Vagina (tissue), 2 donors: ENCODE measurements around the gene SCGN. TPM values are rescaled to one million over a fixed set of nuclear protein-coding genes. Genes with fewer than 3 reads are reported as not detected.

Source experiments
- DNase-seq, 2 donors: peaks; one replicate each; pipeline ENCODE4 v3.0.0-alpha.2; 2017; ENCODE audit errors: extremely low spot score in 2 of 2
- H3K27ac ChIP-seq: fragments of 200-600 bp; sonication (generic); one replicate; pipeline ENCODE4 v1.5.1; 2019
- H3K27me3 ChIP-seq: fragments of 200-600 bp; sonication (generic); one replicate; pipeline ENCODE4 v1.5.1; 2019
- H3K36me3 ChIP-seq, 2 donors: fragments of 200-600 bp; sonication (generic); one replicate each; pipeline ENCODE4 v1.5.1; 2017 to 2019
- H3K4me1 ChIP-seq: fragments of 200-600 bp; sonication (generic); one replicate; pipeline ENCODE4 v1.5.1; 2019
- H3K4me3 ChIP-seq, 2 donors: fragments of 200-600 bp; sonication (generic); 1 replicate in 1 of 2; 2 replicates in 1 of 2; pipeline ENCODE4 v1.5.1; 2016 to 2019
- H3K9me3 ChIP-seq: fragments of 200-600 bp; sonication (generic); one replicate; pipeline ENCODE4 v1.5.1; 2019
- POLR2A ChIP-seq, 2 donors: fragments of 450-650 bp; IDR thresholded peaks; one replicate each; pipeline ENCODE4 v1.6.1; 2017; ENCODE audit warnings: antibody characterized with exemption in 2 of 2, mild to moderate bottlenecking in 2 of 2, moderate library complexity in 2 of 2
- POLR2AphosphoS5 ChIP-seq, 2 donors: sonication (generic); formaldehyde crosslinking; IDR thresholded peaks; one replicate each; pipeline ENCODE4 v1.9.0; 2017; ENCODE audit warnings: antibody characterized with exemption in 2 of 2, mild to moderate bottlenecking in 2 of 2, low read depth in 1 of 2; ENCODE audit not compliant: insufficient read depth in 1 of 2
- intact Hi-C: fragments of 100-400 bp; cut with DNase I; formaldehyde crosslinking; loops from one replicate; pipeline ENCODE4 v1.15.1; 2023
- total RNA-seq: library from RNA; depleted of rRNA; stranded (reverse); fragments of >200 nt; gene quantifications from one replicate; pipeline ENCODE4 v1.2.3, GENCODE V29; 2016
- TF ChIP-seq, protein P1 (sequence below), 3 experiments: fragments of 450-650 bp in 2 of 3; fragments of 200-600 bp in 1 of 3; sonication (generic) in 1 of 3; IDR thresholded peaks; one replicate each; pipeline ENCODE4 v1.5.1; 2017 to 2019; ENCODE audit warnings: antibody characterized with exemption in 3 of 3, mild to moderate bottlenecking in 2 of 3, moderate library complexity in 2 of 3

Gene SCGN
- total RNA-seq, 1 donor from 2014 or later, result not detected

DNA sequence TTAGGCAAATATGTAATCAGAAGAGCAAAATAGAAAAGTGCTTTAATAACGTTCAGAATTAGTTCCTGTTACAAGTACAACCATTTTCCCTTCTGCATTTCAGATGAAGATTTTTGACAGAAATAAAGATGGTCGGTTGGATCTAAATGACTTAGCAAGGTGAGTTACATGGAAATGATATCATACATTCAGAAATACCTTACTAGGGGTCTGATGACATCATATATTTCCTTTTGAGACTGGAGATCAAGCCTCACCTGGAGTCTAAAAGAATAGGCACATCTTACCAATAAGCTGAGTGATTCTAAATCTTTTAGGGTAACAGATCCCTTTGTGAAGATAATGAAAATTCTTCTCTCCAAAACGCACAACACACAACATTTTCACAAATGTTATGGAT lies 29.8 kb downstream of the SCGN start:
- no peaks in the 10 kb centered on the region for H3K9me3 ChIP-seq
- H3K27me3 ChIP-seq, result no peaks in the 10 kb centered on the region
- H3K27ac ChIP-seq, result no peak overlapping the region
- DNase-seq, result no peak
- no peak overlapping the region for H3K4me3 ChIP-seq
- intact Hi-C loops, result no loop called here
- no peak for TF ChIP-seq POLR2AphosphoS5 (IDR thresholded peaks at IDR 0.05; ENCODE audit: insufficient read depth in 1 of 2, low read depth in 1 of 2)
- TF ChIP-seq POLR2A (IDR thresholded peaks at IDR 0.05), result no peak
- TF ChIP-seq, protein P1, sequence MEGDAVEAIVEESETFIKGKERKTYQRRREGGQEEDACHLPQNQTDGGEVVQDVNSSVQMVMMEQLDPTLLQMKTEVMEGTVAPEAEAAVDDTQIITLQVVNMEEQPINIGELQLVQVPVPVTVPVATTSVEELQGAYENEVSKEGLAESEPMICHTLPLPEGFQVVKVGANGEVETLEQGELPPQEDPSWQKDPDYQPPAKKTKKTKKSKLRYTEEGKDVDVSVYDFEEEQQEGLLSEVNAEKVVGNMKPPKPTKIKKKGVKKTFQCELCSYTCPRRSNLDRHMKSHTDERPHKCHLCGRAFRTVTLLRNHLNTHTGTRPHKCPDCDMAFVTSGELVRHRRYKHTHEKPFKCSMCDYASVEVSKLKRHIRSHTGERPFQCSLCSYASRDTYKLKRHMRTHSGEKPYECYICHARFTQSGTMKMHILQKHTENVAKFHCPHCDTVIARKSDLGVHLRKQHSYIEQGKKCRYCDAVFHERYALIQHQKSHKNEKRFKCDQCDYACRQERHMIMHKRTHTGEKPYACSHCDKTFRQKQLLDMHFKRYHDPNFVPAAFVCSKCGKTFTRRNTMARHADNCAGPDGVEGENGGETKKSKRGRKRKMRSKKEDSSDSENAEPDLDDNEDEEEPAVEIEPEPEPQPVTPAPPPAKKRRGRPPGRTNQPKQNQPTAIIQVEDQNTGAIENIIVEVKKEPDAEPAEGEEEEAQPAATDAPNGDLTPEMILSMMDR (IDR thresholded peaks at IDR 0.05), result no peak
- H3K36me3 ChIP-seq, result no peaks in the 10 kb centered on the region
- H3K4me1 ChIP-seq, result no peaks in the 10 kb centered on the region

DNA sequence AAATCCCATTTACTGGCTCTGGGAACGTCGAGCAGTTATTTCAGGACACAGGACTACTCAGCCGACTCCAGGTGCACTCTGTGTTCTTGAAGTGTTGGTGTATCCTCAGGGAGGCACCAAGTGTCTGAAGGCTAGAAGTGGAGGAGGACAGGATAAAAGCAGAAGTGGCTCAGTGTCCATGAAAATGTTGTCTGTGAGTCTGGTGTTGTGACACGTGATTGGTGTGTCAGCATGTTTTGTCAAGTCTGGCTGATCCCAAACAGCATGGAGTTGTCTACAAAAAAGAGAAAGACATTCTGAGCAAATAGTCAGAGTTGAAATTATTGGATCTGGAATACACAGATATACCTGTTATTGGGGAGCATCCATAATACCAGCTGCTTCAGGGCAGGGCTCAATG lies 30.3 kb downstream of the SCGN start:
- no peaks in the 10 kb centered on the region for H3K4me1 ChIP-seq
- no peaks in the 10 kb centered on the region for H3K27me3 ChIP-seq
- intact Hi-C loops, result no loop called here
- no peak overlapping the region for H3K4me3 ChIP-seq
- no peak for DNase-seq
- no peaks in the 10 kb centered on the region for H3K9me3 ChIP-seq
- TF ChIP-seq, protein P1 (IDR thresholded peaks at IDR 0.05), result no peak
- no peak for TF ChIP-seq POLR2AphosphoS5 (IDR thresholded peaks at IDR 0.05; ENCODE audit: insufficient read depth in 1 of 2, low read depth in 1 of 2)
- no peak overlapping the region for H3K27ac ChIP-seq
- H3K36me3 ChIP-seq, result no peaks in the 10 kb centered on the region

DNA sequence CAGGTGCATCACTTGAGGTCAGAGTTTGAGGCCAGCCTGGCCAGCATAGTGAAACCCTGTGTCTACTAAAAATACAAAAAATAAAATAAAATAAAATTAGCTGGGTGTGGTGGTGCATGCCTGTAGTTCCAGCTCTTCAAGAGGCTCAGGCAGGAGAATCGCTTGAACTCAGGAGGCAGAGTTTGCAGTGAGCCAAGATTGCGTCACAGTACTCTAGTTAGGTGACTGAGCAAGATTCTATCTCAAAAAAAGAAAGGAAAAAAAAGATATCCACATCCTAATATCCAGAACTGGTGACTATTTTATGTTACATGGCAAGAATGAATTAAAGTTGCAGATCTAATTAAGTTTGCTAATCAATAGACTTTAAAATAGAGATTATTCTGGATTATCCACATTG lies 32.5 kb downstream of the SCGN start:
- no peaks in the 10 kb centered on the region for H3K36me3 ChIP-seq
- H3K27me3 ChIP-seq, result no peaks in the 10 kb centered on the region
- no peak overlapping the region for H3K27ac ChIP-seq
- H3K4me1 ChIP-seq, result no peaks in the 10 kb centered on the region
- H3K9me3 ChIP-seq, result no peaks in the 10 kb centered on the region
- TF ChIP-seq POLR2A (IDR thresholded peaks at IDR 0.05), result no peak
- TF ChIP-seq, protein P1 (IDR thresholded peaks at IDR 0.05), result no peak
- TF ChIP-seq POLR2AphosphoS5 (IDR thresholded peaks at IDR 0.05; ENCODE audit: insufficient read depth in 1 of 2, low read depth in 1 of 2), result no peak
- no peak overlapping the region for H3K4me3 ChIP-seq
- no peak for DNase-seq
- intact Hi-C loops, result no loop called here

GRCh38 chr6:25685251-25685650 lies 33.2 kb downstream of the SCGN start:
- no peak for DNase-seq
- no peak overlapping the region for H3K27ac ChIP-seq
- intact Hi-C loops, result no loop called here
- TF ChIP-seq POLR2AphosphoS5 (IDR thresholded peaks at IDR 0.05; ENCODE audit: insufficient read depth in 1 of 2, low read depth in 1 of 2) (no peak), POLR2A (IDR thresholded peaks at IDR 0.05) (no peak)
- TF ChIP-seq, protein P1 (IDR thresholded peaks at IDR 0.05), result no peak
- H3K9me3 ChIP-seq, result no peaks in the 10 kb centered on the region
- no peak overlapping the region for H3K4me3 ChIP-seq
- no peaks in the 10 kb centered on the region for H3K4me1 ChIP-seq
- H3K27me3 ChIP-seq, result no peaks in the 10 kb centered on the region
- H3K36me3 ChIP-seq, result no peaks in the 10 kb centered on the region

- Histone ChIP-seq H3K4me1 (no peaks in the 10 kb centered on the region), H3K4me3 (no peak overlapping the region), H3K27ac (no peak overlapping the region), H3K9me3 (no peaks in the 10 kb centered on the region), H3K27me3 (no peaks in the 10 kb centered on the region), H3K36me3 (no peaks in the 10 kb centered on the region)
- no peak for DNase-seq
- intact Hi-C loops, result no loop called here
- TF ChIP-seq POLR2AphosphoS5 (IDR thresholded peaks at IDR 0.05; ENCODE audit: insufficient read depth in 1 of 2, low read depth in 1 of 2) (no peak), POLR2A (IDR thresholded peaks at IDR 0.05) (no peak)
- TF ChIP-seq, protein P1 (IDR thresholded peaks at IDR 0.05), result no peak
These were observed 33.9 kb downstream of the SCGN start for GRCh38 chr6:25685896-25686295.
